Progenitor cell of endocrine pancreas (in vitro differentiated cells): Measurements from ENCODE around the gene ARSG. TPM values are rescaled to one million over a fixed set of nuclear protein-coding genes. Genes with fewer than 3 reads are reported as not detected.
"Not testable (repeated sequence)": the region's sequence is repeated elsewhere in the genome, so short reads cannot be mapped to it uniquely, and the experiment has no call there.

Experiments
- DNase-seq: peaks from one replicate; pipeline ENCODE4 v3.0.0; 2021; ENCODE audit warnings: low spot score; ENCODE audit not compliant: unreplicated experiment
- H3K27ac Mint-ChIP-seq: 2 replicates; pipeline ENCODE4 v1.8.0; 2021; ENCODE audit warnings: mild to moderate bottlenecking, moderate library complexity, mixed read lengths
- H3K27me3 Mint-ChIP-seq: 2 replicates; pipeline ENCODE4 v1.8.0; 2021; ENCODE audit warnings: mixed read lengths
- H3K36me3 Mint-ChIP-seq: 2 replicates; pipeline ENCODE4 v1.8.0; 2022; ENCODE audit warnings: mixed read lengths; ENCODE audit not compliant: insufficient read depth
- H3K4me1 Mint-ChIP-seq: 2 replicates; pipeline ENCODE4 v1.8.0; 2021; ENCODE audit warnings: low read depth, mixed read lengths
- H3K4me3 Mint-ChIP-seq: 2 replicates; pipeline ENCODE4 v1.8.0; 2021; ENCODE audit warnings: low read depth, mild to moderate bottlenecking, moderate library complexity, mixed read lengths
- H3K9me3 Mint-ChIP-seq: 2 replicates; pipeline ENCODE4 v1.8.0; 2021; ENCODE audit warnings: low read depth, mixed read lengths
- CTCF ChIP-seq: fragments of 200-600 bp; sonication (generic); IDR thresholded peaks from one replicate; pipeline ENCODE4 v1.5.0; 2021; ENCODE audit warnings: antibody characterized with exemption, mild to moderate bottlenecking; ENCODE audit not compliant: unreplicated experiment
- total RNA-seq: library from RNA; stranded (reverse); gene quantifications from 2 replicates; pipeline ENCODE4 v1.2.1, GENCODE V29; 2021

Gene ARSG
- total RNA-seq, 1 donor from 2014 or later, result 2.6 TPM

- H3K4me3 Mint-ChIP-seq, result no peak overlapping the region
- no peak overlapping the region for H3K27ac Mint-ChIP-seq
- H3K36me3 Mint-ChIP-seq, result no peaks in the 10 kb centered on the region
- H3K4me1 Mint-ChIP-seq, result no peaks in the 10 kb centered on the region
- DNase-seq, result no peak
- no peaks in the 10 kb centered on the region for H3K27me3 Mint-ChIP-seq
- TF ChIP-seq CTCF, result no peak
- H3K9me3 Mint-ChIP-seq, result peaks cover 4% of the 10 kb centered on the region
Measured at GRCh38 chr17:68273722-68274121, 17.6 kb upstream of the ARSG start.

DNA sequence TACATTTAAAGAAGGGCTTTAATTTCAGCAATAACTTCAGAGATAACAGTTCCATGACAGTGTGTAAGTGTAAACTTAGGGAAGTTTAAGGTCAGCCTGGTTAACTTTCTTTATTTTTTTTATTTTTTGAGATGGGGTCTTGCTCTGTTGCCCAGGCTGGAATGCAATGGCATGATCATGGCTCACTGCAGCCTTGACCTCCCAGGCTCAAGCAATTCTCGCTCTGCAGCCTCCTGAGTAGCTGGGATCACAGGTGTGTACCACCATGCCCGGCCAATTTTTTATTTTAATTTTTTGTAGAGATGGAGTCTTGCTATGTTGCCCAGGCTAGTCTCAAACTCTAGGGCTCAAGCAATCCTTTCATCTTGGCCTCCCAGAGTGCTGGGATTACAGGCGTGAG is 15.0 kb upstream of the ARSG start:
- H3K27ac Mint-ChIP-seq, DNase-seq, H3K27me3 Mint-ChIP-seq, H3K4me1 Mint-ChIP-seq, H3K9me3 Mint-ChIP-seq, H3K4me3 Mint-ChIP-seq, H3K36me3 Mint-ChIP-seq: not testable (repeated sequence)

DNA sequence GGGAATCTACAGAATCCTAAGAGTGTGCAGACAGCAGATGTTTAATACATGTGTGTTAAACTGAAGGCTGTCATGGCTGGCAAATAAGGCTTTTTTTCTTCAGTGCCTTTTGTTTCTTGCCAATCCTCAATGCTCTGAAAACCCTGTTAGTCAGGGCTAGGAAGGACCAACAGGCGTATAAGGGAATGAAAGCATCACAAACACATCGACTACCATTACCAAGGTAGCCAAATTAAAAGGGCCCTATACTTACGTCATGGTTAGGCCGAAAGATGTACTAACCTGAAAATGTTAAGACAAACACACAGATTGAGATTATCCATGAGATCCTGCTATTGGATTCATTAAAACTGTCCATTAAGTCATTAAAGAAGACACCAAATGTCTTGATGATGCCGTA is 13.5 kb upstream of the ARSG start:
- no peak for TF ChIP-seq CTCF
- Mint-ChIP-seq H3K4me3 (no peak overlapping the region), H3K27me3 (no peaks in the 10 kb centered on the region), H3K27ac (no peak overlapping the region), H3K9me3 (peaks cover 9% of the 10 kb centered on the region), H3K4me1 (no peaks in the 10 kb centered on the region), H3K36me3 (peaks cover 1% of the 10 kb centered on the region)
- DNase-seq, result no peak

GRCh38 chr17:68281965-68282364 is 9.3 kb upstream of the ARSG start:
- not testable (repeated sequence) for H3K9me3 Mint-ChIP-seq, H3K27me3 Mint-ChIP-seq, H3K4me3 Mint-ChIP-seq, H3K36me3 Mint-ChIP-seq, H3K27ac Mint-ChIP-seq, H3K4me1 Mint-ChIP-seq, DNase-seq

DNA sequence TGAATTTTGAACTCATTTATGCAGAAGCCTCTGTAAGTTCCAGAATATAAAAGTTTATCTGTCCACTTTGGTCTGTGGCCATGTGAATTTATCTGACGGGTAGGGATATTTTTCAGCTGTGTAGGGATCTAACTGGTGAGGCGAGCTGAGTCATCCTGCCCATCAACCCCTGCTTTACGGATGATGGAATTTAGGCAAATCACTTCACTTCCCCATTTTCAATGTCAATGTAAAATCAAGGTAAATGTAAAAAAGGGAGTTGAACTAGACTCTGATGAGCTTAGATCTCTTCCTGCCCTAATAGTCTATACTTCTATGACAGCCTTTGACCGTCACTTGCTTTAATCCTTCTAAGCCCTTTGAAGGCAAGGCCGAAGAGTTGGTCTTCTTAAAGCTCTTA is 2.9 kb upstream of the ARSG start:
- H3K4me1 Mint-ChIP-seq, result peaks cover 6% of the 10 kb centered on the region
- H3K27ac Mint-ChIP-seq, result no peak overlapping the region
- H3K4me3 Mint-ChIP-seq, result no peak overlapping the region
- no peaks in the 10 kb centered on the region for H3K9me3 Mint-ChIP-seq
- H3K36me3 Mint-ChIP-seq, result no peaks in the 10 kb centered on the region
- H3K27me3 Mint-ChIP-seq, result peaks cover 53% of the 10 kb centered on the region
- TF ChIP-seq CTCF, result no peak
- no peak for DNase-seq

GRCh38 chr17:68288804-68289203 is 2.5 kb upstream of the ARSG start:
- Mint-ChIP-seq H3K4me1 (peaks cover 6% of the 10 kb centered on the region), H3K27me3 (peaks cover 53% of the 10 kb centered on the region), H3K27ac (no peak overlapping the region), H3K36me3 (no peaks in the 10 kb centered on the region), H3K4me3 (no peak overlapping the region), H3K9me3 (no peaks in the 10 kb centered on the region)
- TF ChIP-seq CTCF, result no peak
- DNase-seq, result no peak
